HG03571 (cell line): ENCODE data around the gene IFITM5.
"Not testable (repeated sequence)": the region's sequence is repeated elsewhere in the genome, so short reads cannot be mapped to it uniquely, and the experiment has no call there.

Experiments used
- ATAC-seq: cut with Tn5 transposase; IDR thresholded peaks from one replicate; pipeline ENCODE4 v1.9.1; 2021; ENCODE audit not compliant: unreplicated experiment

IFITM5 gene

DNA sequence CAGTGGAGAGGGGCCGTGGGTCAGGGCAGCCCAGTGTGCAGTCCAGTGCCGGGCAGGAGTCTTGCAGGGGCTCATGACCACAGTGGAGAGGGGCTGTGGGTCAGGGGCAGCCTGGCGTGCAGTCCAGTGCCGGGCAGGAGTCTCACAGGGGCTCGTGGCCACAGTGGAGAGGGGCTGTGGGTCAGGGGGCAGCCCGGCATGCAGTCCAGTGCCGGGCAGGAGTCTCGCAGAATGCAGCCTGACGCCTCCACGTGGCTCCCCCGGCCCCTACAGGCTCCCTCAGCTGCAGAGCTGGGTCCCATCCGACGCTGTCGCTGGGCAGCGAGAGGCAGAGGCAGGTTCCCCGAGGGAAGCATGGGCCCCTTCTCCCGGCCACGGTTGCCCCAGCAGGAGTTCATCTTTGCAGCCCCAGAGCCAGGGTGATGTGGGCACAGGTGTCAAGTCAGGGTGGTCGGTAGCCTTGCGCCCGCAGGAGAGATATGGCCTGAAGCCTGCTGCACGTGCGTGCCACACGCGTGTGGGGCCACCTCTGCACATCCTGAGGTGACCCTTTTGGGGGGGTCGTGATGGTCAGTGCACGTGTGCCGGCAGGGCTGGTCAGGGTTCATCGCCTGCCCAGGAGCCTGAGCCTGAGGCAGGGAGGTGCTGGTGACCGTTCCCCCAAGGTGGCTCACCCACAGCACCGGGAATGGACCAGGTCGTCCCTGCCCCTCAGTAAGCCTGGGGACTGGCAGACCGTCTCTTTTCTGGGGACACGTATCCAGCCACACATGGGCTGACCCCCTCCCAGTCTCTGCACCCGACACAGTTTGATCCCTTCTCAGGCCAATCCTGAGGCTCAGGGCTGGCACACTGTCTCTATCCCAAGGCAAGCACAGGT is 2.9 kb downstream of the IFITM5 start:
- no peak for ATAC-seq

DNA sequence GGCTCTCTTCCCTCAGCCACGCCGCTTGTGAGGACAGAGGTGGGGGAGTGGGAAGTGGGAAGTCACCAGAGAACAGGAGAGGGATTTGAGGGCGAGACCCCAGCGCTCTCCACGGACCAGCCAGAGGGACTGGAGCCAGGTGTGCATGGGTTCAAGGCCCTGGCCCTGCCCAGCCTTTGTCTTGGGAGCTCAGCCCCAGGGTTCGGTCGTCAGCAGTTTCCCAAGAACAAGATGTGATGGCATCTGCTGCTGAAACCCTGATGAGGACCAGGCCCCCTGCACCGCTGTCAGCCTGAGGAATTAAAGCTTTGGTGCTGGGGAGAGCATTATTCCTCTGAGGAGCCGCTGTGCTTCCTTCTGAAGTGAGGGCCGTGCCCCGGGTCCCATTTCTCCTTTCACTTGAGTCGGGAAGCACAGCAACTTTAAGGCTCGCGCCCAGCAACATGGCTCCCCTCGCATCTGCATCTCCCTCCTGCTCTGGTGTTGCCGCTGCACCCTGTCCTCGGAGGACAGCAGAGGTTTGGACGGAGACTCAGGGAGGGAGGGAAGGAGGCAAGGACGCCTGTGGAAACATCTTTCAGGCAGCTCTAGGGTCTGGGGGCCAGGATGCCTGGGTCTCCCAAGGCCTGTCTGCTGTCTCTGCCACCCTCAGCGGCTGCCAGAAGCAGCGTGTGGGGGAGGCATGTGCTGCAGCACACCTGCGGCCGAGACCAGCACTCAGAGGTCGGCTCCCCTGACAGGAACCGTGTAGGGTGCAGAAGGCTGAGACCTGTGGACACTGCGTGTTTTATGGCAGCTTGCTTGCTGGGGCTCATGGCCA is 3.8 kb downstream of the IFITM5 start:
- ATAC-seq, result no peak

DNA sequence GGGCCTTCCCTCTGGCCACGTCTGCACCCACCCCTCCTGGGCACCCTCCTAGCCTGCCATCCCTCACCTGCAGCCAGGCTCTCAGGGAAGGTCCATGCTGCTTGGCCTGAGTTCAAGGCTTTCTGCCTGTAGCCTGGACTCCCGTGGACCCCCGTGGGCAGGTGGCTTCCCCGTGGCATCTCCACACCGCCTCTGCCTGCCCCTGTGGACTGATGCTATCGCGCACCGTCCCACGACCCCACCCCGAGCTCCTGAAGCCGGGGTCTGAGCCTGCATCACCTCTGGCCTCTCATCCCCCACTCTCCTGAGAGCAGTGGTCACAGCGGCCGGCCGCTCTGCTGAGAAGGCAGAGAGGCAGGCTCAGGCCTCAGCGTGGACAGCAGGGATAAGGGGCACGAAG is 4.5 kb downstream of the IFITM5 start:
- ATAC-seq, result no peak

DNA sequence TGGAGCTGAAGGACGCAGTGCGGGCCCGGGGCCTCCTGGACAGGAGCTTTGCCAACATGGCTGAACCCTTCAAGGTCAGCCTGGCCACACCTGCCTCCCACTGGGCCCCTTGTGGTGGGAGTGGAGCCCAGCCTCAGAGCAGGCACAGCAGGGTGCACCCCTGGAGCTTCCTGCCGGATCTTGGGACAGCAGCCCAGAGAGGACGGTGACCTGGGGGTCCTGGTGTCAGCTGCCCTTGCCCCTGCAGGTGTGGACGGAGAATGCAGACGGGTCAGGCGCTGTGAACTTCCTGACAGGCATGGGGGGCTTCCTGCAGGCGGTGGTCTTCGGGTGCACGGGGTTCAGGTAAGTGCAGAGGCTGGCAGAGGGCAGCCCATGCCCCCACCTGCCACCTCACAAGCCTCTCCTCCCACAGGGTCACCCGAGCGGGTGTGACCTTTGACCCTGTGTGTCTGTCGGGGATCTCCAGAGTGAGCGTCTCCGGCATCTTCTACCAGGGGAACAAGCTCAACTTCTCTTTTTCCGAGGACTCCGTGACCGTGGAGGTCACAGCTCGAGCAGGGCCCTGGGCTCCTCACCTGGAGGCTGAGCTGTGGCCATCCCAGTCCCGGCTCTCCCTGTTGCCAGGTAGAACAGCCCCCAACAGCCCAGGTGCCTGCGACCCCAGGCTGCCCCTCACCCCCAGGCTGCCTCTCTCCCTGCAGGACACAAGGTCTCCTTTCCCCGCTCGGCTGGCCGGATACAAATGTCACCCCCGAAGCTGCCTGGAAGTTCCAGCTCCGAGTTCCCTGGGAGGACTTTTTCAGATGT is 5.3 kb downstream of the IFITM5 start:
- no peak for ATAC-seq

- ATAC-seq, result no peak
Measured at GRCh38 chr11:293271-293851, 6.0 kb downstream of the IFITM5 start.

GRCh38 chr11:292211-293121 is 6.9 kb downstream of the IFITM5 start:
- no peak for ATAC-seq

- ATAC-seq, result no peak
Measured at GRCh38 chr11:291281-292210, 7.8 kb downstream of the IFITM5 start.

GRCh38 chr11:290621-291231 is 8.6 kb downstream of the IFITM5 start:
- no peak for ATAC-seq

- no peak for ATAC-seq
Measured at GRCh38 chr11:289712-290620, 9.4 kb downstream of the IFITM5 start.

GRCh38 chr11:289398-289711 is 10.0 kb downstream of the IFITM5 start:
- no peak for ATAC-seq

DNA sequence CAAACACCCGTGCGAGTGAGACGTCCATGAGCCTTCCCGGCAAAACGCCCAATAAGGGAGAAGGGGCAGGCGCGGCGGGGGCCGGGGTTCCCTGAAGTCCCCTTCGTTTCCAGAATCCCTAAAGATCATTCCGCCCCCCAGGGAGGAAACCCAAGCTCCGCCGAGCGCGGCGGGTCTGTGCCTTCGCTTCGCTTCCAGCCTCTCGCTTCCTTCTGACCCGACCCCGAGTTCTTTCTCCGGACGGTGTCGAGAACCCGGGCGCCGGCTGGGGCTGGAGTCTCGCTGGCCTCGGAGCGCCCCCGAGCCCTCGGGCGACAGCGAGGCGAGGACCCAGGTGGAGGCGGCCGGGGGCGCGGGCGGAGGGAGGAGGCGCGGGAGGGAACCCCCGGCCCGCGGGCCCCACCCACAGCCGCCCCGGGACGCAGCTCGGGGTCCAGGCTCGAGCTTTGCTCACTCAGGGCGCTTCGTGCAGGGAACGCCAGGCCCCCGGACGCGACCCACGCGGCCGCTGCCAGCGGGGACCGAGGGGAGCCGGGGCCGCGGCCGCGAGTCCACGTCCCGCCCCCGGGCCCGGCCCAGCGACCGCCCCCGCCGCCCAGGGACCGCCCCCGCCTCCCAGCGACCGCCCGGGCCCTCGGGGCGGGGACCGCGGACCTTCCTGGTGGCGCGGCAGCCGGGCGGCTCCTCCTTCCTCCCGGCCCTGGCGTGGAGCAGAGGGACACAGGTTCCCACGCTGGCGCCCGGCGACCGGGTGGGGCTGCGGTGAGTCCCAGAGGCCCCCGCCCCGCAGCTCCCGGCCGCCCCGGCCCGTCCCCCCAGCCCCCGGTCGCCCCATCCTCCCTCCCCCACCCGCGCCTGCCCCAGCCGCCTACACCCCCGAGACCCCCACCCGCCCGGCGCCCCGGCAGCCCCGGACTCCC is 10.6 kb downstream of the IFITM5 start, which contains the start of gene PGGHG:
TSS of gene PGGHG (plus strand) at position 649 of the 920 bp plus-strand sequence. CDS start 691 bp downstream, outside the sequence.
- peak; percentile 53 for ATAC-seq

DNA sequence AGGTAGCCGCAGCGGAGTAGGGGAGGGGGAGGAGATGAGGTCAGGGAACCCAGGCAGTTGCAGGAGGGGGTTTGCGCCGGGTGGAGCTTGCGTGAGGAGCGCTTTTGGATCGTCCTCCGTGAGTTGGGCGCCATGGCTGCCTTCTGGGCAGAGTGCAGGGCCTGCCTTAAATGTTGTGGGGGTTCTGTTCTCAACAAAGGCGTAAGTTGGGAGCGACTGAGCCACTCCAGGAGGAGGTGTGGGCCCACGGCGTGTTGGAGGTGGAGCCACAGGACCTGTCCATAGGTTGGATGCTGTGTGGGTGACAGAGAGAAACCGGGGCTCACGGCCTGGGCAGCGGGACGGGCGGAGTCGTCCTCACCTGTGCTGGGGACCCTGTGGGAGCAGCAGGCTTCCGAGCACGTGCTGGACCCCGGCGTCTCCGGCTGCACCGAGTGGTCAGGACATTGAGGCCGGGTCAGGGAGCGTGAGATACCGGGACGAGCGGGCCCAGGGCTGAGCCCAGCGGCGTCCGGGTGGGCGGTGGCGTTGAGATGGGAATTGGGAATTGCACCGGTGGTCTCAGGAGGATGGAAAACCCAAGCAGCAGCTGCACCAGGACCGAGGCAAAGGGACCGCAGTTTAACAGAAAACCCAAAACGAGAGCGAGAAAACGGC is 11.4 kb downstream of the IFITM5 start:
- ATAC-seq, result no peak

GRCh38 chr11:286977-287820 is 12.1 kb downstream of the IFITM5 start:
- ATAC-seq, result not testable (repeated sequence)

- no peak for ATAC-seq
Measured at GRCh38 chr11:285894-286220, 13.5 kb downstream of the IFITM5 start.
